WTC11 (cell line): Measurements from ENCODE around the gene BACH2.

Experiments used
- ATF1 ChIP-seq: sonication (generic); formaldehyde crosslinking; IDR thresholded peaks from 2 replicates; pipeline ENCODE4 v1.8.1; 2023; ENCODE audit warnings: mild to moderate bottlenecking, moderate library complexity, missing genetic modification reagents
- CTCF ChIP-seq: fragments of 200-600 bp; IDR thresholded peaks from 2 replicates; pipeline ENCODE4 v1.8.0; 2022; ENCODE audit warnings: antibody characterized with exemption
- E2F4 ChIP-seq: sonication (generic); formaldehyde crosslinking; IDR thresholded peaks from 2 replicates; pipeline ENCODE4 v1.8.1; 2022; ENCODE audit warnings: low read depth, mild to moderate bottlenecking, moderate library complexity, missing genetic modification reagents, borderline replicate concordance
- ETV6 ChIP-seq: sonication (generic); formaldehyde crosslinking; IDR thresholded peaks from 2 replicates; pipeline ENCODE4 v1.8.1; 2022; ENCODE audit warnings: mild to moderate bottlenecking, missing genetic modification reagents
- HMGXB4 ChIP-seq: sonication (generic); formaldehyde crosslinking; IDR thresholded peaks from 2 replicates; pipeline ENCODE4 v1.8.1; 2023; ENCODE audit warnings: mild to moderate bottlenecking, moderate library complexity, missing genetic modification reagents
- JUN ChIP-seq: sonication (generic); formaldehyde crosslinking; IDR thresholded peaks from 2 replicates; pipeline ENCODE4 v1.8.0; 2023; ENCODE audit warnings: mild to moderate bottlenecking, missing genetic modification reagents
- KAT7 ChIP-seq: sonication (generic); formaldehyde crosslinking; IDR thresholded peaks from 2 replicates; pipeline ENCODE4 v1.8.1; 2023; ENCODE audit warnings: missing genetic modification reagents, mild to moderate bottlenecking, borderline replicate concordance
- MAX ChIP-seq: sonication (generic); formaldehyde crosslinking; IDR thresholded peaks from 2 replicates; pipeline ENCODE4 v1.8.0; 2022; ENCODE audit warnings: mild to moderate bottlenecking, missing genetic modification reagents
- MXD4 ChIP-seq: fragments of 250-450 bp; sonication (Bioruptor Pico); IDR thresholded peaks from 2 replicates; pipeline ENCODE4 v1.8.0; 2021; ENCODE audit warnings: mild to moderate bottlenecking, moderate library complexity, borderline replicate concordance
- SP1 ChIP-seq: sonication (generic); formaldehyde crosslinking; conservative IDR thresholded peaks from 2 replicates; pipeline ENCODE4 v1.8.1; 2022; ENCODE audit warnings: missing genetic modification reagents
- USF2 ChIP-seq: sonication (generic); formaldehyde crosslinking; IDR thresholded peaks from 2 replicates; pipeline ENCODE4 v1.8.1; 2023; ENCODE audit warnings: mild to moderate bottlenecking, missing genetic modification reagents, moderate library complexity
- ZNF121 ChIP-seq: sonication (generic); formaldehyde crosslinking; IDR thresholded peaks from 2 replicates; pipeline ENCODE4 v1.8.0; 2023; ENCODE audit warnings: missing genetic modification reagents
- ZSCAN18 ChIP-seq: fragments of 250-450 bp; sonication (Bioruptor Pico); IDR thresholded peaks from 2 replicates; pipeline ENCODE4 v2.1.2; 2022; ENCODE audit warnings: mild to moderate bottlenecking, moderate library complexity

- TF ChIP-seq MXD4 (no peak), MAX (CRISPR knock-in tag) (no peak), CTCF (no peak), E2F4 (CRISPR knock-in tag) (no peak), ZNF121 (CRISPR knock-in tag) (no peak), USF2 (CRISPR knock-in tag) (no peak), HMGXB4 (CRISPR knock-in tag) (no peak), JUN (no peak), ZSCAN18 (no peak), ETV6 (no peak), ATF1 (CRISPR knock-in tag) (no peak), KAT7 (CRISPR knock-in tag) (no peak), SP1 (no peak)
These were observed 5.1 kb downstream of the BACH2 start for GRCh38 chr6:90291565-90291964.
